Subcutaneous abdominal adipose tissue (tissue), 5 donors: ENCODE data around the gene PSMG3.

ENCODE experiments used
- H3K27ac ChIP-seq: one replicate; pipeline ENCODE4 v1.7.0; 2013; ENCODE audit warnings: low read depth, mild to moderate bottlenecking, inconsistent platforms, low read length, moderate library complexity
- H3K27me3 ChIP-seq, 5 donors: one replicate each; pipeline ENCODE4 v1.7.0; 2013; ENCODE audit warnings: low read length in 5 of 5, inconsistent platforms in 1 of 5; ENCODE audit not compliant: control insufficient read depth in 5 of 5, insufficient read depth in 4 of 5
- H3K36me3 ChIP-seq, 5 donors: one replicate each; pipeline ENCODE4 v1.7.0; 2013; ENCODE audit warnings: low read length in 5 of 5; ENCODE audit not compliant: control insufficient read depth in 5 of 5, insufficient read depth in 5 of 5
- H3K4me1 ChIP-seq, 5 donors: one replicate each; pipeline ENCODE4 v1.7.0; 2013; ENCODE audit warnings: low read length in 5 of 5, mild to moderate bottlenecking in 3 of 5, moderate library complexity in 1 of 5; ENCODE audit not compliant: control insufficient read depth in 5 of 5, insufficient read depth in 5 of 5
- H3K4me3 ChIP-seq, 5 donors: one replicate each; pipeline ENCODE4 v1.7.0; 2013; ENCODE audit warnings: low read length in 5 of 5, low read depth in 1 of 5
- H3K9ac ChIP-seq, 5 donors: one replicate each; pipeline ENCODE4 v1.7.0; 2013; ENCODE audit warnings: low read length in 5 of 5, mild to moderate bottlenecking in 4 of 5, moderate library complexity in 3 of 5
- H3K9me3 ChIP-seq, 5 donors: one replicate each; pipeline ENCODE4 v1.7.0; 2013; ENCODE audit warnings: low read length in 5 of 5; ENCODE audit not compliant: control insufficient read depth in 5 of 5
- donor health status: healthy.
- donor health status: healthy.
- donor health status: healthy.
- donor health status: healthy.
- donor health status: healthy.

PSMG3 gene

GRCh38 chr7:1569833-1570632 is at the start of gene PSMG3:
Gene PSMG3 (minus strand): TSS chr7:1570032. CDS start chr7:1569339, 693 bp downstream.
- Histone ChIP-seq H3K27me3 (no peaks in the 10 kb centered on the region), H3K9ac (peak within 1 kb of the TSS; percentile 77 to 97 (median 93)), H3K36me3 (peaks cover 0 to 20% (median 10%) of the 10 kb centered on the region in 5 donors), H3K9me3 (no peaks in the 10 kb centered on the region), H3K4me3 (peak within 1 kb of the TSS; percentile 78 to 92 (median 91)), H3K4me1 (peaks cover 5 to 55% (median 39%) of the 10 kb centered on the region in 5 donors), H3K27ac (peak within 1 kb of the TSS; percentile 88)

- Histone ChIP-seq H3K27ac (no peak overlapping the region), H3K4me1 (no peaks in the 10 kb centered on the region), H3K36me3 (no peaks in the 10 kb centered on the region), H3K9ac (no peak overlapping the region), H3K4me3 (no peak overlapping the region), H3K9me3 (no peaks in the 10 kb centered on the region), H3K27me3 (peaks cover 9 to 20% (median 11%) of the 10 kb centered on the region in 5 donors)
Measured at GRCh38 chr7:1618475-1618874, 48.6 kb upstream of the PSMG3 start.

DNA sequence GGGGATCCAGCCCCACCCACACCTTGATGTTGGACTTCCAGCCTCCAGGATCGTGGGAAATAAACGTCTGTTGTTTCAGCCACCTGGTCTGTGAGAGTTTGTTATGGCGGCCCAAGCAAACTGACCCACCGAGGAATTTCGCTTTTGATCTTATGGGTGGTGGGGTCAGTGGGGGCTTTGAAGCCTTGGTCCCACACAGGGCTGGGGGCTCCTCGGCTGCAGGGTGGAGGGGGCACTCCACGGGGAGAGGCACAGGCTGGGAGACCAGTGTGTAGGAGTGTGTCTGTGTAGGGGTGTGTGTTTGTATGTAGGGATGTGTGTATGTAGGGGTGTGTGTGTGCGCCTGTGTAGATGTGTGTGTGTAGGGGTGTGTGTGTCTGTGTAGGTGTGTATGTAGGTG is 48.1 kb upstream of the PSMG3 start:
- peaks cover 9 to 20% (median 11%) of the 10 kb centered on the region in 5 donors for H3K27me3 ChIP-seq
- no peak overlapping the region for H3K4me3 ChIP-seq
- no peak overlapping the region for H3K9ac ChIP-seq
- H3K4me1 ChIP-seq, result no peaks in the 10 kb centered on the region
- no peaks in the 10 kb centered on the region for H3K9me3 ChIP-seq
- no peaks in the 10 kb centered on the region for H3K36me3 ChIP-seq
- H3K27ac ChIP-seq, result no peak overlapping the region

DNA sequence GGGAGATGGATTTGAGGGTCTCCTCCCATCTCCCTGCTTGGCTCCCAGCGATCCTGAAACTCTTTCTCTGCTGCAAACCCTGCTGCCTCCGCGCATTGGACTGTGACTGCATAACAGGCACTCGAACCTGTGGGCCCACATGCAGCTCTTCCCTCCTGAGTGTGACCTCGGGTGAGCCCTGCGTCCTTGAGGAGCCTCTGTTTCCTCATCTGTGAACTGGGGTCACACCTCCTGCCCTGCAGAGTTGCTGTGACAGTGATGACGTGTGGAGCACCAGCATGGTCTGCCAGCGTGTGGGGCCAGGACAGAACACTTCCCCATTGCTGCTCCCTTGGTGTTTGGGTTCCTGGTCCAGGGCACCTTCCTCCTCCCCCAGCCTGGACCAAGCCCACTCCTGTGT is 46.9 kb upstream of the PSMG3 start:
- no peak overlapping the region for H3K9ac ChIP-seq
- peaks cover 5 to 20% (median 11%) of the 10 kb centered on the region in 5 donors for H3K27me3 ChIP-seq
- H3K36me3 ChIP-seq, result no peaks in the 10 kb centered on the region
- no peaks in the 10 kb centered on the region for H3K4me1 ChIP-seq
- no peak overlapping the region for H3K4me3 ChIP-seq
- H3K9me3 ChIP-seq, result no peaks in the 10 kb centered on the region
- no peak overlapping the region for H3K27ac ChIP-seq

GRCh38 chr7:1611708-1612241 is 41.9 kb upstream of the PSMG3 start:
- no peaks in the 10 kb centered on the region for H3K36me3 ChIP-seq
- no peaks in the 10 kb centered on the region for H3K9me3 ChIP-seq
- peaks cover 5 to 24% (median 19%) of the 10 kb centered on the region in 5 donors for H3K27me3 ChIP-seq
- H3K4me1 ChIP-seq, result no peaks in the 10 kb centered on the region
- H3K27ac ChIP-seq, result no peak overlapping the region
- no peak overlapping the region for H3K4me3 ChIP-seq
- no peak overlapping the region for H3K9ac ChIP-seq

- no peak overlapping the region for H3K9ac ChIP-seq
- no peak overlapping the region for H3K27ac ChIP-seq
- H3K4me3 ChIP-seq, result no peak overlapping the region
- H3K9me3 ChIP-seq, result no peaks in the 10 kb centered on the region
- no peaks in the 10 kb centered on the region for H3K4me1 ChIP-seq
- H3K27me3 ChIP-seq, result peaks cover 5 to 28% (median 20%) of the 10 kb centered on the region in 5 donors
- no peaks in the 10 kb centered on the region for H3K36me3 ChIP-seq
Measured at GRCh38 chr7:1610678-1611302, 41.0 kb upstream of the PSMG3 start.

GRCh38 chr7:1610013-1610677 is 40.3 kb upstream of the PSMG3 start:
- Histone ChIP-seq H3K9me3 (no peaks in the 10 kb centered on the region), H3K27ac (no peak overlapping the region), H3K4me3 (no peak overlapping the region), H3K27me3 (peaks cover 8 to 28% (median 20%) of the 10 kb centered on the region in 5 donors), H3K4me1 (no peaks in the 10 kb centered on the region), H3K36me3 (no peaks in the 10 kb centered on the region), H3K9ac (no peak overlapping the region)

DNA sequence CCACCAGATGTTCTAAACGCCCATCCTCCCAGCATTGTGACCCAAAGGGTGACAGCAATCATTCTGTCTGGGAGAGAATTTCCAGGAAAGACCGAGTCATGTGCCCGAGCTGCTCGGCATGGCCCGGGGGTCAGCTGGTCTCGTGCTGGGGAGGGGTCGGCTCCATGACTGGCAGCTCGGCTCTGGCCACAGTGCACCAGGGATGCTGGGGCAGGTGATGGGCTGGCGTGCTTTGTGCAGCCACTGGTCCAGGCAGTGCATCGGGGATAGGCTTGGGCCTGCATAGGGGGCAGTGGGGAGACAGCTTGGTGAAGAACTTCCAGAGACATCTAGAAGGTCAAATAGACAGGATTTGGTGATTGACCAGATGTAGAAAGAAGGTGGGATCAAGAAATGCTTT is 39.2 kb upstream of the PSMG3 start:
- H3K4me1 ChIP-seq, result no peaks in the 10 kb centered on the region
- H3K27ac ChIP-seq, result no peak overlapping the region
- no peak overlapping the region for H3K9ac ChIP-seq
- no peaks in the 10 kb centered on the region for H3K36me3 ChIP-seq
- H3K4me3 ChIP-seq, result no peak overlapping the region
- H3K27me3 ChIP-seq, result peaks cover 11 to 32% (median 20%) of the 10 kb centered on the region in 5 donors
- no peaks in the 10 kb centered on the region for H3K9me3 ChIP-seq

- Histone ChIP-seq H3K27me3 (peaks cover 11 to 37% (median 27%) of the 10 kb centered on the region in 5 donors), H3K4me1 (no peaks in the 10 kb centered on the region), H3K9me3 (no peaks in the 10 kb centered on the region), H3K36me3 (no peaks in the 10 kb centered on the region), H3K4me3 (no peak overlapping the region), H3K9ac (no peak overlapping the region), H3K27ac (no peak overlapping the region)
Measured at GRCh38 chr7:1608318-1608717, 38.5 kb upstream of the PSMG3 start.

DNA sequence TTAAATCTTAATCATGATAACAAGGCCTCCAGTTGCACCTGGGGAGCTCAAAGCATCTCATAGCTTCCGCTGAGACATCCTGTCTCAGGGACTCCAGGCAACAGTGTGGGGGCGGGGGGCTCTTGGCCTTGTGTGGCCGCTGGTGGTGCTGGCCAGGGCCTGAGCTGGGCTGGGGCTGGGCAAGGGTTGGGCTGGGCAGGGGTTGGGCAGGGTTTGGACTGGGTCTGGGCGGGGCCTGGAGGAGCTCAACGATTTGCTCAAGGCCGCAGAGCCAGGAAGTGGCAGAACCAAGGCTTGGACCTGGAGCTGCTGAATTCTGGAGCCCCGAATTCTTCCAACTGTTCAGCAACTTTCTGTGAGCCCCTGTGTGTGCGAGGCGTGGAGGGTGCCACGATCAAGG is 37.9 kb upstream of the PSMG3 start:
- no peaks in the 10 kb centered on the region for H3K9me3 ChIP-seq
- H3K27me3 ChIP-seq, result peaks cover 11 to 42% (median 31%) of the 10 kb centered on the region in 5 donors

More for the DNA sequence above, 37.9 kb upstream of the PSMG3 start:
- no peak overlapping the region for H3K9ac ChIP-seq
- no peak overlapping the region for H3K4me3 ChIP-seq
- H3K36me3 ChIP-seq, result no peaks in the 10 kb centered on the region
- H3K27ac ChIP-seq, result no peak overlapping the region
- H3K4me1 ChIP-seq, result no peaks in the 10 kb centered on the region
